HuH-7.5 (cell line): ENCODE measurements around the gene RNMT.
"Not testable (repeated sequence)": the region's sequence is repeated elsewhere in the genome, so short reads cannot be mapped to it uniquely, and the experiment has no call there.

Experiments used
- DNase-seq: peaks from one replicate; pipeline ENCODE4 v3.0.0; 2011; ENCODE audit warnings: low spot score

The RNMT gene

DNA sequence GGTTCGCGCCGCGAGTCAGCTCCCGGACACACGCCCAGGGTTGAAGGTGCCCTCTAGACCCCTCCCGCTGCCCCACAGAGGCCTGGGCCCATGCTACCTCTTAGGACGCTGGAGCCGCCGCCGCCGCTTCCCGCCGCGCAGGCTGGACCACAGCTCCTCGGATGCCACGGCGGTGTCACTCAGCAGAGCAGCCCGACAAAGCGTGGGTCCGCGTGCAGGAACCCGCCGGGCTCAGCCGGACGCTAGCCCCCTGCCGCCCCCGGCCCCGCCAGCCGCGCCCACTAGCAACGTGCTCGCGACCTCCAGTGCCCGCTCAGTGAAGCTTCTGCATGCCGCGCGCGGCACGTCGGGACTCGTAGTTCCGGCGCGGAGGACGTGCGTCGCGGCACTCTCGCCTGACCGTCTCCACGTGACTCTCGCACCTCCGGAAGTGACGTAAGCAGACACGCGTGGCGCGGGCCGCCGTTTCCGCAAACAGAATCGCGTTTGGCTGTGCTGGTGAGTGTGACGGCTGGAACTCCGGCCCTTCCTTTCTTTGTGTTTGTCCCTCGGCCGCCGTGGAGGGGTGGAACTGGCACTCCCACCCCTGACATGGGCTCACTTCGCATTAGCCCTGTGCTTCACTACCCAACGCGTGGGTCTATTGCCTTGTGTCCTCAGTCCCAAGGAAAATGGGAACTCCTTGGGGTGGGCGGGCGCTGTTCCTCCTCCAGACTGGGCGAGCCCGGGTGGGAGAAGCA is at the start of gene RNMT, which contains the start of gene FAM210A:
TSS of gene RNMT (plus strand) at position 442 of the 740 bp plus-strand sequence. CDS start 4,845 bp downstream, outside the sequence.
TSS of gene FAM210A (minus strand) at position 327 of the 740 bp plus-strand sequence. CDS start 44,481 bp downstream, outside the sequence.
- DNase-seq, result peak; percentile 73

- not testable (repeated sequence) for DNase-seq
Measured at GRCh38 chr18:13677350-13677749, 49.1 kb upstream of the RNMT start.

DNA sequence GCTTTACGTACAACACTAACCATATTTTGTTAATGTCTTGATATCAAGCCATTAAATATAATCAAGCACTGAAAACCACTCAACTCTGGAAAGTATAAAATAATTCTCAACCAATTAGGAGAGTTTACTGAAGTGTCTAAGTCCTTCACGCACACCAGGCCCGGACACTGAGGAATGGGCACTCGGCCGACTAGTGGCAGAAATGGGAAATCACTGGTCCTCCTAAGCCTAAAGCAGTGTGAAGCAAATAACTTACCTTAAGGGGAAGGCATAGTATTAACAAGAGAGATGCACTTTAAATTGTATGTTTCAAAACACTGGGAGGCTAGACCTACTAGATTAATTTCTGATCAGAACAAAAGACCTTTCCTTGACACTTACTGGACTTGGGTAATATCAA is 45.9 kb upstream of the RNMT start:
- no peak for DNase-seq

GRCh38 chr18:13681701-13682100 is 44.8 kb upstream of the RNMT start:
- no peak for DNase-seq

- DNase-seq, result no peak
Measured at GRCh38 chr18:13684546-13684945, 41.9 kb upstream of the RNMT start.

DNA sequence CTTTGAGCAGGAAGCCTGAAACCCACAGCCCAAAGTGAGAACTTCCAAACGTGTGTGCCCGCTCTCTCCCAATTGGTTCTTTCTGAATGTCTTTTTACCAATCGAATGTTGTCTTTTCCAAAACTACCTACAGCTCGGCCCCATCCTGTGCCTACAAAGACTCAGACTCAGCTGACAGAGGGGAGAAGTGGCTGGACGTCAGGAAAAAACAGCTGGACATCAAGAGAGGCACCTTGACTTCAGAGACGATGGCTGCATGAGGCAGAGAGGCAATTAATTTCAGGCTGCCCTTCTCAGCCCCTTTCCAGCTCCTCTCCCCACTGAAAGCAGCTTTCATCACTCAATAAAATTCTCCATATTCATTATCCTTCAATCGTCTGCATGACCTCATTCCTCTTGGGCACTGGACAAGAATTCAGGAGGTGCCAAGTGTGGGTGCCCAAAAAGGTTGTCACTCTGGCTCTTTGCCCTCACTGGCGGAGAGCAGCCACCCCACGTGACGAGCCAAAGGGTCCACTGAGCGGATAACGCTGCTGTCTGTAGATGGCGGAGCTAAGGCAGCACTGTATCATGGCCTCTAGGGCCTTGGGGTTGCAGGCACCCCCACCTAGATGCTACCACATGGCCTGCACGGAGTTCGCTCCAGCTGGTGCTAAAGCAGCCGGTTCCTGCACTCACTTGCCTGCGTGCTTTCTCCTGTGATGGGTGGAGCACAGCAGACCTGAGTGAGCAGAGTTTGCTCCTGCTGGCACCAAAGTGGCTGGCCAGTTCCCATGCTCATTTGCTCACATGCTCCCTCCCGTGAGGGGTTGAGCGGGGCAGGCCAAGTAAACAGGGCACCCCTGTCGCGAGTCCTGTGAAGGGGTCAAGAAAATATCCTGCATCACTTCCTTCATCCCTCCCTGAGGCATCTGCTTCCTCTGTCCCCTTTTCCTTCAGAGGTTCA is 38.0 kb upstream of the RNMT start:
- no peak for DNase-seq

- not testable (repeated sequence) for DNase-seq
Measured at GRCh38 chr18:13690060-13690459, 36.4 kb upstream of the RNMT start.

DNA sequence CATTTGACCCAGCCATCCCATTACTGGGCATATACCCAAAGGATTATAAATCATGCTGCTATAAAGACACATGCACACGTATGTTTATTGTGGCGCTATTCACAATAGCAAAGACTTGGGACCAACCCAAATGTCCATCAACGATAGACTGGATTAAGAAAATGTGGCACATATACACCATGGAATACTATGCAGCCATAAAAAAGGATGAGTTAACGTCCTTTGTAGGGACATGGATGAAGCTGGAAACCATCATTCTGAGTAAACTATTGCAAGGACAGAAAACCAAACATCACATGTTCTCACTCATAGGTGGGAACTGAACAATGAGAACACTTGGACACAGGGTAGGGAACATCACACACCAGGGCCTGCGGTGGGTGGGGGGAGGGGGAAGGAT is 31.1 kb upstream of the RNMT start:
- DNase-seq, result not testable (repeated sequence)

DNA sequence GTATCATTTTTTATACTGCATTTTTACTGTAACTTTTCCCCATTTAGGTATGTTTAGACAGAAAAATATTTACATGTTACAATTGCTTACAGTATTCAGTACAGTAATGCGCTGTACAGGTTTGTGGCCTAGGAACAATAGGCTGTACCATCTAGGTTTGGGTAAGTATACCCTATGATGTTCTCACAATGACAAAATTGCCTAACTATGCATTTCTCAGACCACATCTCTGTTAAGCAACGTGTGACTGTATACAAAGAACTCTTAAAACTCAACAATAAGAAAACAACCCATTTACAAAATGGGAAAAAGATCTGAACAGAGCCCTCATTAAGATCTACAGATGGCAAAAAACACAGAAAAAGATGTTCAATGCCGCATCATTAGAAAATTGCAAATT is 29.5 kb upstream of the RNMT start:
- no peak for DNase-seq

- no peak for DNase-seq
Measured at GRCh38 chr18:13700153-13700552, 26.3 kb upstream of the RNMT start.

DNA sequence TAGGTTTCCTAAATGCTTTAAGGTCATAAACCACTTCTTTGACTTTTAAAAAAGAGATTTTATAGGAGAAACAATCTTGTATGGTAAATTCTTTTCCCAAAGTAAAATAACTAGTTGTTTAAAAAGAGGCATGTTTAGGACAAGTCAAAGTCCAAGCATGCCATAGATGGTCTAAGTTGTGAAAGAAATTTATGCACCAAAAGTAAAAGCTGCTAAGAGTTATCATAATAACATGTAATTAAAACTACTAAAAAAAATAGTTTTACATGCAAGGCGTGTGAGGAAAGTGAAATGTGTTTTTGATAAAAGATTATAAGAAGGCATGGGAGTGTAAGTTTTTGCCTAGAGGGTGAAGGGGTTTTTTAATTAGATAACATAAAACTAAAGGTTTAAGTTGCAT is 22.6 kb upstream of the RNMT start:
- DNase-seq, result no peak

GRCh38 chr18:13710414-13710831 is 16.1 kb upstream of the RNMT start:
- no peak for DNase-seq

- no peak for DNase-seq
Measured at GRCh38 chr18:13712400-13713131, 13.9 kb upstream of the RNMT start.

DNA sequence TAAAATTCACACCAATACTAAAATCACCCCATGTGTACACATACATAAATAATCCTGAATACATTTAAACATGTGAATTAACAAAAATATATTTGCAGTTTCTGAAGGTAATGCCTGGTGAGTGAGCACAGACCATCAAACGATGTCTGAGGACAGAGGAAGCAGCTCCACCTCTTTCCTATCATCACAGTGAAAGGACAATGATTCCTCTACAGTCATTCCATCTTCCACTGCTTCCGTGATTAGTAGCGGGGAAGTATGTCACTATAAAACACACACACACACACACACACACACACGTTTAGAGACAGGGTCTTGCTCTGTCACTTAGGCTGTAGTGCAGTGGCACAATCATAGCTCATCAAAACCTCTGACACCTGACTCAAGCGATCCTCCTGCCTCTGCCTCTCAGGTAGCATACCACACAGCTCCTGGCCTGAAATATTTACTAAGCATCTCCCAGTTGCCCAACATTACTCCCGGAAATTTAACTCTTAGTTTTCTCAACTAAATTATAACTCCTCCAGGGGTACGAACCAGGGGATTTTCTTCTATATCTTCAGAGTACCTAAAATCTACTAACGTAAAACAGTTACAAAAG is 12.9 kb upstream of the RNMT start:
- DNase-seq, result no peak

GRCh38 chr18:13715330-13715729 is 11.1 kb upstream of the RNMT start:
- DNase-seq, result no peak

DNA sequence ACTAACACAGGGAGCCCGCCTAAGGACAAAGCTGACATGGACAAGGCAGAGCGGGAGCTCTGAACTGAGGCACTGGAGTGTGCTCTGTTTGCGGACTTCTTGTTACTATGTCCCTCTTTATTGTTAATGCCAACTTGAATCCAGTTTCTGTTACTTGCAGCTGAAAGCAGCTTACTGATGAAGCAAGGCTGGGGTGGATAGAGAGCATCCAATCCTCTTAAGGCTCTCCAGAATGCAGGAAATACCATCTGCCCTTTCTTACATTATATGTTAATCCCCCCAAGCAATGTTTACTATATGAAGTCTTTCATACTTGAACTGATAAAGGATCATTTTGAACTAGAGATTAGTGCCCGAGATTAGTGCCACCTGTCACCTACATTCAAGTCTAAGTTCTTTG is 9.6 kb upstream of the RNMT start:
- no peak for DNase-seq

GRCh38 chr18:13720123-13720522 is 6.3 kb upstream of the RNMT start:
- DNase-seq, result no peak

- no peak for DNase-seq
Measured at GRCh38 chr18:13720847-13721246, 5.6 kb upstream of the RNMT start.

DNA sequence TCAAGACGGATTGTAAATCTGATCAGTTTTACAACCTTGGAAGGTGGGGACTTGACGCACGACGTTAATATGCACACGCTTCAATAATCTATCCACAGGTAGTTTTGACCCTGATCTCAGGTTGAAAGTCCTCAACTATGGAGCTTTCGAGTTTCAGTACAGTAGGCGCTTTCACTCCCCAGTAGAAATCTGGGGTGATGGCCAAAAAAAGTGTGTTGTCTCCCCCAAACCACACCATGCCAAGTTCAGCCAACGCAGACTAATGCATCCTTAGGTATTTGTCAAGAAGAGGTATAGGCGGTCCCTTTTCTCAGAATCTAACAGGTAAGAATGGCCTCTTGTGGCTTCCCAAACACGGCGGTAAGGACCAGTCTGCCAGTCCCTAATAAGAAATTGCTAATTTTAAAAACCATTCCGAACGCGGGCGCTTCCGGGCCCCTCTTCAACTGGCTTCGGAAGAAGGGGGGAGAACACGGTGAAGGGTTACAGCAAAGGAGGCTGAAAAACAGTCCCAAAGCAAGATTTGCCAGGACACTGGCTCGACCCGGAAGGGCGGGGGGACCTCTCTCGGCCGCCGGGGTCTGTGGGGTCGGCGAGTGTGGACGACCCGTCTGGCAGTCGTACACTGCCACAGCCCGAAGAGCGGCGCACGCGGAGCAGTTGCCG is 774 bp upstream of the RNMT start:
- no peak for DNase-seq

GRCh38 chr18:13726972-13727331 is 479 bp downstream of the RNMT start:
- peak; percentile 31 for DNase-seq

DNA sequence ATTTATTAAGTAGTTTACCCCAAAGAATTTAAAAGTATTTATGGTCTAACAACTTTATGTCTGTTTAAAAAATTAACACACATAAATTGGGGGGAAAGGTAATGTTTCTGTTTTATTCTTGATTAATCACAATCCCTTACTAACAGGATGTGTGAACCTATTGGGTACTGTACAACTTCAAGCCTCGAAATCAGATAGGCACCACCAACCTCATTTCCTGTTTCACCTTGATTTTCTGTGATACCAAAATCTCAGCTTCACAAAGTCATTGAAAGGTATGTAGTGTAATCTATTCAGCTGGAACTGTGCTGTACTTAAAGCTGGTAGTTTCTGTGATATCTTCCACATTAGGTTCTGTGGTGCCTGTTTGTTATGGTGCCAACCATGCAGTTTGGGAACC is 4.0 kb downstream of the RNMT start:
- no peak for DNase-seq
